Measurements from ENCODE around the gene HELZ.

DNA sequence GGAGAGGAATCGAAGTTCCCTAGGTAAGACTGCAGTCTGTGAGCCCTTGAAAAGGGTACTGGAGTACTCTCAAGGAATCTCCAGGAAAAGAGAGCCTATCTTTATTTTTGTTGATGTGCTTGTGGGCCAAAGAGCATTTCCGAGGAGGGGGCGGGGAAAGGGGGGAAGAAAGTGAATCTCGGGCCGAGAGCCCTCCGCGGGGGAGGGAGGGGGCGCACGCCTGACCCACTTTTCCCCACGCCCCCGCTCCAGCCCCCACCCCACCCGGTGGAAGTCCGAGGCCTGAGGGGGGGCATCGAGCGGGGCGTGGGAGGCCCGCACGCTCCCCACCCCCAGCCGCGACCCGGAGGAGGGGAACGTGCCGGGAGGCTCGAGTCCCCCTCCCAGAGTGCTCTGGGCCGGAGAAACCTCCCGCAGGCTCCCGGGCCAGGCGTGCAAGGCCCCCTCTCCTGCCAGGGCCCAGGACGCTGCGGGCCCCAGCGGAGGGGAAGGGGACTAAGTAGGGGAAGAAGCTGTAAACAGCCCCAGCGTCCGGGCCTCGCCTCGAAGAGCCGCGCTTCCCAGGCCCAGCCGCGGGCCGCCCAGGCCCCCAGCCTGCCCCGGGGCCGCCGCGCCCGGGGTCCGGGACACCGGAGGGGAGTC, 444 bp downstream of the HELZ start:
- TF ChIP-seq CTCF (conservative IDR thresholded peaks at IDR 0.05 in 1 of 2, IDR thresholded peaks at IDR 0.05 in 1 of 2; ENCODE audit: extremely low read depth in 1 of 2, insufficient read depth in 1 of 2, low read depth in 1 of 2, low read length in 2 of 2) = no peak
- TF ChIP-seq EZH2 (IDR thresholded peaks at IDR 0.05; ENCODE audit: borderline replicate concordance, low read length) = no peak

Data from mammary epithelial cell (primary cell).